ENCODE results near the gene MRPL45. TPM values are rescaled to one million over a fixed set of nuclear protein-coding genes. Genes with fewer than 3 reads are reported as not detected.

MRPL45 gene
- total and polyA plus RNA-seq, 9 of the 15 experiments (the other 6 are each of a cell fraction or from before 2014, with no cell fraction given): 48.4 to 228 (median 76.8) TPM

DNA sequence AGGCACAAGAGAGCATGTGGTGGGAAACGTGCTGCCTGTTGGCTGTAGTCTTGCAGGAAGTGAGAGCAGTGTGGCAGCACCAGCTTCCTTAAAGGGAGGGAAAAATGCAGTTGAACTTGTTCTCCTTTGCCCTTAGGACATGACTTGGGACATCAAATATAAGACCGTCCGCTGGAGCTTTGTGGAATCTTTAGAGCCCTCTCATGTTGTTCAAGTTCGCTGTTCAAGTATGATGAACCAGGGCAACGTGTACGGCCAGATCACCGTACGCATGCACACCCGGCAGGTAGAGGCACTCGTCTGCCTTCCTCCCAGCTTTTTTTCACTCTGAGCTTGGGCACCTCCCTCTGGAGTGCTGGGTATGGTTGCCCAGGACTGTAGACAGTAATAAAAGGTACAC, 23.5 kb downstream of the MRPL45 start:
- BruUV-seq (replicated peaks): no TSS peak

More for the DNA sequence above, 23.5 kb downstream of the MRPL45 start:
- in situ Hi-C loops (cut with MboI) (no loop called here), intact Hi-C loops (cut with micrococcal nuclease) (no loop called here)
- TF ChIP-seq ZNF165 (CRISPR knock-in tag; IDR thresholded peaks at IDR 0.05; ENCODE audit: borderline replicate concordance): no peak
- TF ChIP-seq, protein P1, sequence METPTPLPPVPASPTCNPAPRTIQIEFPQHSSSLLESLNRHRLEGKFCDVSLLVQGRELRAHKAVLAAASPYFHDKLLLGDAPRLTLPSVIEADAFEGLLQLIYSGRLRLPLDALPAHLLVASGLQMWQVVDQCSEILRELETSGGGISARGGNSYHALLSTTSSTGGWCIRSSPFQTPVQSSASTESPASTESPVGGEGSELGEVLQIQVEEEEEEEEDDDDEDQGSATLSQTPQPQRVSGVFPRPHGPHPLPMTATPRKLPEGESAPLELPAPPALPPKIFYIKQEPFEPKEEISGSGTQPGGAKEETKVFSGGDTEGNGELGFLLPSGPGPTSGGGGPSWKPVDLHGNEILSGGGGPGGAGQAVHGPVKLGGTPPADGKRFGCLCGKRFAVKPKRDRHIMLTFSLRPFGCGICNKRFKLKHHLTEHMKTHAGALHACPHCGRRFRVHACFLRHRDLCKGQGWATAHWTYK (CRISPR knock-in tag; IDR thresholded peaks at IDR 0.05): no peak
- no peak for TF ChIP-seq PCBP1 (IDR thresholded peaks at IDR 0.05; ENCODE audit: low read depth, low read length, poor library complexity, severe bottlenecking)
- TF ChIP-seq MYBL2 (IDR thresholded peaks at IDR 0.05; ENCODE audit: low read depth): no peak
- TF ChIP-seq MYBL2 (CRISPR knock-in tag; IDR thresholded peaks at IDR 0.05; ENCODE audit: borderline replicate concordance): no peak
- TF ChIP-seq, protein P2, sequence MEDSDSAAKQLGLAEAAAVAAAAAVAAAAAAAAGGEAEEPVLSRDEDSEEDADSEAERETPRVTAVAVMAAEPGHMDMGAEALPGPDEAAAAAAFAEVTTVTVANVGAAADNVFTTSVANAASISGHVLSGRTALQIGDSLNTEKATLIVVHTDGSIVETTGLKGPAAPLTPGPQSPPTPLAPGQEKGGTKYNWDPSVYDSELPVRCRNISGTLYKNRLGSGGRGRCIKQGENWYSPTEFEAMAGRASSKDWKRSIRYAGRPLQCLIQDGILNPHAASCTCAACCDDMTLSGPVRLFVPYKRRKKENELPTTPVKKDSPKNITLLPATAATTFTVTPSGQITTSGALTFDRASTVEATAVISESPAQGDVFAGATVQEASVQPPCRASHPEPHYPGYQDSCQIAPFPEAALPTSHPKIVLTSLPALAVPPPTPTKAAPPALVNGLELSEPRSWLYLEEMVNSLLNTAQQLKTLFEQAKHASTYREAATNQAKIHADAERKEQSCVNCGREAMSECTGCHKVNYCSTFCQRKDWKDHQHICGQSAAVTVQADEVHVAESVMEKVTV (CRISPR knock-in tag; IDR thresholded peaks at IDR 0.05): no peak
- TF ChIP-seq ZNF507 (tag; conservative IDR thresholded peaks at IDR 0.05): no peak
- TF ChIP-seq ZNF561 (CRISPR knock-in tag; conservative IDR thresholded peaks at IDR 0.05): no peak
- ATAC-seq (no peak), DNase-seq (ENCODE audit: extremely low read depth in 1 of 4, low spot score in 3 of 4) (no peak), FAIRE-seq (no peak)
- Histone ChIP-seq H3K9me1 (ENCODE audit: control insufficient read depth, insufficient read depth, low read length) (no peaks in the 10 kb centered on the region), H3K4me1 (replicated peaks in 1 of 2; ENCODE audit: control insufficient read depth in 2 of 2, insufficient read depth in 2 of 2, low read length in 2 of 2) (peaks cover 0 to 19% of the 10 kb centered on the region in 2 experiments; a peak in 4 of 5 replicates), H3K9me3 (replicated peaks; ENCODE audit: control insufficient read depth, insufficient read depth, low read depth, low read length) (no peaks in the 10 kb centered on the region), H2AFZ (ENCODE audit: low read depth, low read length) (no peak overlapping the region), H3K27me3 (ENCODE audit: control insufficient read depth in 2 of 2, insufficient read depth in 2 of 2, low read length in 2 of 2) (no peaks in the 10 kb centered on the region), H4K20me1 (replicated peaks; ENCODE audit: control insufficient read depth, insufficient read depth, low read length) (no peaks in the 10 kb centered on the region; the same call in 1 of the 2 replicates), H3K4me2 (ENCODE audit: insufficient read depth, low read length) (no peak overlapping the region), H3K9ac (ENCODE audit: insufficient read depth in 1 of 2, low read depth in 2 of 2, low read length in 2 of 2) (no peak overlapping the region), H3K36me3 (ENCODE audit: control insufficient read depth, insufficient read depth, low read length) (peaks cover 56% of the 10 kb centered on the region), H3K4me3 (no peak overlapping the region), H3K27ac (ENCODE audit: extremely low read depth, low read depth, low read length) (no peak overlapping the region), H3K79me2 (ENCODE audit: control insufficient read depth, insufficient read depth, low read length) (no peaks in the 10 kb centered on the region)
- 88% methylated on average over 10 of the region's 10 CpGs for WGBS (ENCODE audit: insufficient coverage, low coverage, missing lambda C conversion rate)
- ChIA-PET POLR2A (no interaction called here), CTCF (ENCODE audit: low intra/inter-chr PET ratio) (no interaction called here)

Data from K562 (cell line).